HepG2 (cell line): ENCODE results near the gene CLIC4. TPM values are rescaled to one million over a fixed set of nuclear protein-coding genes. Genes with fewer than 3 reads are reported as not detected.

Experiments used
- ATAC-seq: fragments of 200-7000 bp; cut with Tn5 transposase; 3 replicates; pipeline ENCODE4 v1.9.1; 2020; ENCODE audit warnings: mild to moderate bottlenecking, moderate library complexity
- BruUV-seq: library from RNA; stranded (reverse); fragments of 400-500 nt; replicated peaks from 2 replicates; lab custom pipeline; 2021; lab: Mats Ljungman, UMichigan
- CTCF ChIA-PET: fragments of 300-600 bp; formaldehyde crosslinking; extraction: SDS; loops from one replicate; lab custom pipeline; 2021; ENCODE audit warnings: low total read pairs, inconsistent platforms, low intra/inter-chr PET ratio; lab: Yijun Ruan, JAX
- POLR2A ChIA-PET: fragments of 350-600 bp; sonication (Branson Sonifier 250); formaldehyde crosslinking; loops from one replicate; lab custom pipeline; 2020; ENCODE audit warnings: antibody characterized with exemption, inconsistent platforms; lab: Yijun Ruan, JAX
- DNase-seq: peaks from one replicate; pipeline ENCODE4 v3.0.0-alpha.2; 2015; ENCODE audit warnings: low spot score
- FAIRE-seq: peaks from 3 replicates; lab custom pipeline; 2011; peaks lifted over from hg19 to GRCh38; lab: Jason Lieb, UNC
- H2AFZ ChIP-seq: one replicate; pipeline ENCODE4 v1.6.1; 2011; ENCODE audit warnings: low read length, inconsistent platforms
- H3K27ac ChIP-seq: fragments of 300-600 bp; 3 replicates; pipeline ENCODE4 v1.8.0; 2011; ENCODE audit warnings: mixed run types, mild to moderate bottlenecking, mixed read lengths, low read length, inconsistent platforms; ENCODE audit not compliant: insufficient read depth; ENCODE audit errors: extremely low read length
- H3K27me3 ChIP-seq, 2 experiments: fragments of 200-600 bp in 1 of 2; 2 replicates in 1 of 2; 3 replicates in 1 of 2; pipeline versions ENCODE4 v1.6.0 to v1.8.0; 2011; ENCODE audit warnings: low read length in 2 of 2, mild to moderate bottlenecking in 2 of 2, moderate library complexity in 2 of 2, inconsistent platforms in 1 of 2; ENCODE audit not compliant: insufficient read depth in 2 of 2, control insufficient read depth in 1 of 2
- H3K36me3 ChIP-seq, 2 experiments: fragments of 200-600 bp in 1 of 2; replicated peaks in 1 of 2; 2 replicates in 1 of 2; 3 replicates in 1 of 2; pipeline versions ENCODE4 v1.5.1 to v1.8.0; 2011; ENCODE audit warnings: low read length in 2 of 2, inconsistent platforms in 1 of 2; ENCODE audit not compliant: insufficient read depth in 2 of 2, control insufficient read depth in 1 of 2
- H3K4me1 ChIP-seq: 2 replicates; pipeline ENCODE4 v1.5.1; 2012; ENCODE audit warnings: low read length, inconsistent platforms; ENCODE audit not compliant: insufficient read depth
- H3K4me2 ChIP-seq: 2 replicates; pipeline ENCODE4 v1.6.0; 2011; ENCODE audit warnings: low read depth, low read length, inconsistent platforms
- H3K4me3 ChIP-seq, 3 experiments: fragments of 200-600 bp in 1 of 3; sonication (generic), shearing (Covaris generic) in 1 of 3; replicated peaks in 1 of 3; 2 replicates each; pipeline ENCODE4 v1.5.1; 2011 to 2016; ENCODE audit warnings: low read length in 3 of 3, inconsistent platforms in 2 of 3, low read depth in 2 of 3, mild to moderate bottlenecking in 2 of 3, control low read depth in 1 of 3, mixed read lengths in 1 of 3; ENCODE audit not compliant: insufficient read depth in 1 of 3
- H3K79me2 ChIP-seq: one replicate; pipeline ENCODE4 v1.6.1; 2011; ENCODE audit warnings: low read length, inconsistent platforms; ENCODE audit not compliant: insufficient read depth
- H3K9ac ChIP-seq: 2 replicates; pipeline ENCODE4 v1.6.0; 2011; ENCODE audit warnings: mild to moderate bottlenecking, low read depth, low read length, inconsistent platforms; ENCODE audit not compliant: insufficient read depth
- H3K9me3 ChIP-seq: 2 replicates; pipeline ENCODE4 v1.5.1; 2012; ENCODE audit warnings: mild to moderate bottlenecking, low read length
- H4K20me1 ChIP-seq: 2 replicates; pipeline ENCODE4 v1.6.0; 2011; ENCODE audit warnings: inconsistent platforms, mild to moderate bottlenecking, low read length, moderate library complexity; ENCODE audit not compliant: insufficient read depth
- AGO1 ChIP-seq: fragments of 200-400 bp; formaldehyde crosslinking; IDR thresholded peaks from 2 replicates; pipeline ENCODE4 v1.6.1; 2017; ENCODE audit warnings: mild to moderate bottlenecking, low read depth, low read length, moderate library complexity; ENCODE audit not compliant: poor library complexity, severe bottlenecking
- CREB1 ChIP-seq, 2 experiments: fragments of 450-650 bp in 1 of 2; IDR thresholded peaks; 2 replicates each; pipeline ENCODE4 v1.6.1; 2016 to 2017; ENCODE audit warnings: control low read depth in 1 of 2, mild to moderate bottlenecking in 1 of 2, missing compliant biosample characterization in 1 of 2, missing genetic modification characterization in 1 of 2
- DDIT3 ChIP-seq: sonication (generic); formaldehyde crosslinking; IDR thresholded peaks from 2 replicates; pipeline ENCODE4 v1.4.0; 2020; ENCODE audit warnings: mild to moderate bottlenecking, missing genetic modification reagents
- ETV5 ChIP-seq: IDR thresholded peaks from 2 replicates; pipeline ENCODE4 v1.6.1; 2018; ENCODE audit warnings: missing biosample characterization, missing genetic modification reagents, inconsistent platforms, borderline replicate concordance
- GLI4 ChIP-seq: sonication (generic); formaldehyde crosslinking; IDR thresholded peaks from 2 replicates; pipeline ENCODE4 v1.5.1; 2020; ENCODE audit warnings: missing genetic modification reagents, mild to moderate bottlenecking, moderate library complexity, borderline replicate concordance
- HBP1 ChIP-seq: IDR thresholded peaks from 2 replicates; pipeline ENCODE4 v1.6.1; 2016; ENCODE audit warnings: low read depth, control low read depth
- HOXA3 ChIP-seq: sonication (generic); formaldehyde crosslinking; IDR thresholded peaks from 2 replicates; pipeline ENCODE4 v1.5.0; 2020; ENCODE audit warnings: missing genetic modification reagents
- KDM1A ChIP-seq: IDR thresholded peaks from 2 replicates; pipeline ENCODE4 v1.6.1; 2016; ENCODE audit warnings: missing compliant biosample characterization
- MAZ ChIP-seq, 2 experiments: sonication (generic) in 1 of 2; formaldehyde crosslinking in 1 of 2; IDR thresholded peaks; 2 replicates each; pipeline versions ENCODE4 v1.5.0 to v1.6.1; 2012 to 2020; ENCODE audit warnings: low read depth in 2 of 2, mild to moderate bottlenecking in 2 of 2, borderline replicate concordance in 1 of 2, improper control_type of control experiment in 1 of 2, low read length in 1 of 2, missing genetic modification reagents in 1 of 2, moderate library complexity in 1 of 2
- NFIC ChIP-seq: IDR thresholded peaks from 2 replicates; pipeline ENCODE4 v1.6.1; 2012; ENCODE audit warnings: mild to moderate bottlenecking, low read length, inconsistent platforms
- SOX6 ChIP-seq, 2 experiments: fragments of 450-650 bp in 1 of 2; sonication (generic) in 1 of 2; formaldehyde crosslinking in 1 of 2; IDR thresholded peaks; 2 replicates each; pipeline versions ENCODE4 v1.4.0 to v1.6.1; 2017 to 2020; ENCODE audit warnings: antibody characterized with exemption in 1 of 2, mild to moderate bottlenecking in 1 of 2, missing genetic modification reagents in 1 of 2
- ZBTB34 ChIP-seq: sonication (generic); formaldehyde crosslinking; IDR thresholded peaks from 2 replicates; pipeline ENCODE4 v1.8.0; 2022; ENCODE audit warnings: mild to moderate bottlenecking, missing genetic modification reagents
- ZNF329 ChIP-seq: sonication (generic); formaldehyde crosslinking; IDR thresholded peaks from 2 replicates; pipeline ENCODE4 v1.9.0; 2021; ENCODE audit warnings: low read depth, mild to moderate bottlenecking, missing genetic modification reagents
- ZNF34 ChIP-seq: sonication (generic); formaldehyde crosslinking; IDR thresholded peaks from 2 replicates; pipeline ENCODE4 v1.4.0; 2020; ENCODE audit warnings: mild to moderate bottlenecking, missing genetic modification reagents, borderline replicate concordance
- ZNF430 ChIP-seq: sonication (generic); formaldehyde crosslinking; IDR thresholded peaks from 2 replicates; pipeline ENCODE4 v1.9.0; 2021; ENCODE audit warnings: mild to moderate bottlenecking, missing genetic modification reagents
- ZNF567 ChIP-seq: sonication (generic); formaldehyde crosslinking; IDR thresholded peaks from 2 replicates; pipeline ENCODE4 v1.8.1; 2023; ENCODE audit warnings: mild to moderate bottlenecking, missing genetic modification reagents, borderline replicate concordance
- WGBS: methylation state at CpG from one replicate; pipeline ENCODE4 v1.1.6; 2017; ENCODE audit warnings: low lambda C conversion rate; 5-methylcytosine and 5-hydroxymethylcytosine counted together
- in situ Hi-C: cut with HindIII; loops from 2 replicates; pipeline ENCODE4 v1.10.0; 2017; ENCODE audit warnings: low pct_unique_long_range_greater_than_20kb; ENCODE audit not compliant: extremely low pct_ligation_motif_present
- intact Hi-C: fragments of 100-400 bp; cut with micrococcal nuclease; formaldehyde crosslinking; loops from one replicate; pipeline ENCODE4 v1.10.0; 2022; ENCODE audit not compliant: unreplicated experiment
- polyA plus RNA-seq, 8 experiments: library from polyadenylated mRNA; depleted of rRNA in 3 of 8; stranded (reverse) in 7 of 8; unstranded in 1 of 8; fragments of >200 nt; fragmentation: Illumina TruSeq in 4 of 8; extraction: Trizol in 4 of 8; gene quantifications; 2 replicates each; pipeline versions ENCODE4 v1.2.1 to v1.2.3, GENCODE V29; 2011 to 2016; ENCODE audit warnings: low read depth in 4 of 8, missing spikeins in 1 of 8, mixed read lengths in 1 of 8; ENCODE audit not compliant: insufficient read depth in 1 of 8
- total RNA-seq, 5 experiments: library from RNA; depleted of rRNA; stranded (reverse); fragments of >200 nt; fragmentation: Illumina TruSeq; extraction: Trizol; gene quantifications; 2 replicates each; pipeline ENCODE4 v1.2.3, GENCODE V29; 2016; ENCODE audit warnings: low read depth in 1 of 5

The CLIC4 gene
- total and polyA plus RNA-seq, 2 of the 13 experiments (the other 11 are each of a cell fraction or from before 2014, with no cell fraction given): 23.3 to 77.4 TPM

GRCh38 chr1:24742090-24742938, 2.9 kb upstream of the CLIC4 start:
- H3K4me2 ChIP-seq: peak overlapping the region; percentile 86
- TF ChIP-seq NFIC (no peak), KDM1A (CRISPR knock-in tag) (0 out of 2 replicates have a peak, but pooled peaks have one; percentile 43), DDIT3 (no peak), ZNF34 (no peak), ETV5 (CRISPR knock-in tag) (peak; percentile 14; the same call in 1 of the 2 replicates), ZNF430 (CRISPR knock-in tag) (0 out of 2 replicates have a peak, but pooled peaks have one; percentile 35), GLI4 (CRISPR knock-in tag) (peak; percentile 63; the same call in 1 of the 2 replicates), HBP1 (CRISPR knock-in tag) (no peak), AGO1 (no peak), HOXA3 (CRISPR knock-in tag) (0 out of 2 replicates have a peak, but pooled peaks have one; percentile 17), ZBTB34 (CRISPR knock-in tag) (no peak), SOX6 (IDR thresholded peaks at IDR 0.05) (no peak), SOX6 (CRISPR knock-in tag; IDR thresholded peaks at IDR 0.05) (no peak), MAZ (IDR thresholded peaks at IDR 0.05; ENCODE audit: borderline replicate concordance, low read depth, low read length) (no peak), MAZ (CRISPR knock-in tag; IDR thresholded peaks at IDR 0.05; ENCODE audit: low read depth) (0 out of 2 replicates have a peak, but pooled peaks have one; percentile 17), ZNF567 (no peak), CREB1 (IDR thresholded peaks at IDR 0.05) (0 out of 2 replicates have a peak, but pooled peaks have one; percentile 3), CREB1 (CRISPR knock-in tag; IDR thresholded peaks at IDR 0.05) (no peak), ZNF329 (CRISPR knock-in tag) (no peak)

More at GRCh38 chr1:24742090-24742938, 2.9 kb upstream of the CLIC4 start:
- Histone ChIP-seq H3K4me1 (peaks cover 51% of the 10 kb centered on the region), H2AFZ (peak overlapping the region; percentile 54), H3K36me3 (no peaks in the 10 kb centered on the region), H3K27ac (peak overlapping the region; percentile 58), H3K79me2 (peaks cover 17% of the 10 kb centered on the region), H3K9ac (peak overlapping the region; percentile 45; the same call in 1 of the 2 replicates), H3K27me3 (no peaks in the 10 kb centered on the region; a peak in 1 of 5 replicates), H3K9me3 (no peaks in the 10 kb centered on the region), H3K4me3 (peak overlapping the region in 2 of 3 experiments; percentile 2 to 60; a peak in 2 of 6 replicates), H4K20me1 (no peaks in the 10 kb centered on the region)
- intact Hi-C loops (loop anchor here (2.0 to 10.0 kb wide), 3 partner anchors 18 to 62 kb away; no protein-coding TSS in a partner anchor), in situ Hi-C loops (no loop called here)
- ChIA-PET POLR2A (interaction anchor here (1.5 to 8.2 kb wide), 2 partner anchors 17 to 37 kb away, joined by 5 to 100 read pairs; no protein-coding TSS in a partner anchor), CTCF (no interaction called here)
- BruUV-seq: no TSS peak
- WGBS: 38% methylated on average over 9 of the region's 9 CpGs
- ATAC-seq (0 out of 3 replicates have a peak, but pooled peaks have one; percentile 2), FAIRE-seq (no peak), DNase-seq (peak; percentile 39)
